WTC11 (cell line): Measurements from ENCODE around the gene CMYA5. TPM values are rescaled to one million over a fixed set of nuclear protein-coding genes. Genes with fewer than 3 reads are reported as not detected.

ENCODE experiments used
- ATAC-seq: fragments of 200-7000 bp; cut with Tn5 transposase; 2 replicates; pipeline ENCODE4 v1.10.0; 2021; ENCODE audit warnings: mild to moderate bottlenecking, moderate library complexity
- CTCF ChIA-PET: fragments of 300-600 bp; sonication (Branson Sonifier 250); formaldehyde crosslinking; loops from one replicate; lab custom pipeline; 2021; ENCODE audit warnings: antibody characterized with exemption; lab: Charles Lee
- POLR2A ChIA-PET: fragments of 350-600 bp; sonication (Branson Sonifier 250); formaldehyde crosslinking; loops from one replicate; lab custom pipeline; 2021; ENCODE audit warnings: antibody characterized with exemption; lab: Charles Lee
- DNase-seq: peaks from one replicate; pipeline ENCODE4 v3.0.0; 2021; ENCODE audit warnings: low spot score
- H3K27ac Mint-ChIP-seq: 2 replicates; pipeline ENCODE4 v1.8.0; 2021; ENCODE audit warnings: mixed read lengths
- H3K27me3 Mint-ChIP-seq: 2 replicates; pipeline ENCODE4 v1.8.0; 2021; ENCODE audit warnings: low read depth, mild to moderate bottlenecking, moderate library complexity, mixed read lengths
- H3K36me3 Mint-ChIP-seq: 2 replicates; pipeline ENCODE4 v1.8.0; 2021; ENCODE audit warnings: mixed read lengths
- H3K4me1 Mint-ChIP-seq: 2 replicates; pipeline ENCODE4 v1.8.0; 2022; ENCODE audit warnings: mixed read lengths
- H3K4me3 Mint-ChIP-seq: 2 replicates; pipeline ENCODE4 v1.8.0; 2021; ENCODE audit warnings: mild to moderate bottlenecking, moderate library complexity, mixed read lengths
- H3K9me3 Mint-ChIP-seq: 2 replicates; pipeline ENCODE4 v1.8.0; 2021; ENCODE audit warnings: mixed read lengths
- ATF1 ChIP-seq: sonication (generic); formaldehyde crosslinking; IDR thresholded peaks from 2 replicates; pipeline ENCODE4 v1.8.1; 2023; ENCODE audit warnings: mild to moderate bottlenecking, moderate library complexity, missing genetic modification reagents
- CREB1 ChIP-seq: sonication (generic); formaldehyde crosslinking; IDR thresholded peaks from 2 replicates; pipeline ENCODE4 v1.8.0; 2023; ENCODE audit warnings: mild to moderate bottlenecking, missing genetic modification reagents
- CTCF ChIP-seq: fragments of 200-600 bp; IDR thresholded peaks from 2 replicates; pipeline ENCODE4 v1.8.0; 2022; ENCODE audit warnings: antibody characterized with exemption
- E2F1 ChIP-seq: sonication (generic); formaldehyde crosslinking; IDR thresholded peaks from 2 replicates; pipeline ENCODE4 v1.8.0; 2022; ENCODE audit warnings: mild to moderate bottlenecking, missing genetic modification reagents
- E2F4 ChIP-seq: sonication (generic); formaldehyde crosslinking; IDR thresholded peaks from 2 replicates; pipeline ENCODE4 v1.8.1; 2022; ENCODE audit warnings: low read depth, mild to moderate bottlenecking, moderate library complexity, missing genetic modification reagents, borderline replicate concordance
- ELF4 ChIP-seq: sonication (generic); formaldehyde crosslinking; IDR thresholded peaks from 2 replicates; pipeline ENCODE4 v1.8.1; 2022; ENCODE audit warnings: low read depth, mild to moderate bottlenecking, moderate library complexity, missing genetic modification reagents
- FOXJ3 ChIP-seq: sonication (generic); formaldehyde crosslinking; IDR thresholded peaks from 2 replicates; pipeline ENCODE4 v1.9.0; 2021; ENCODE audit warnings: missing genetic modification reagents, mild to moderate bottlenecking, borderline replicate concordance
- GABPB1 ChIP-seq: sonication (generic); formaldehyde crosslinking; IDR thresholded peaks from 2 replicates; pipeline ENCODE4 v1.8.1; 2023; ENCODE audit warnings: mild to moderate bottlenecking, missing genetic modification reagents
- GRHL2 ChIP-seq: fragments of 250-450 bp; sonication (Bioruptor Pico); IDR thresholded peaks from 2 replicates; pipeline ENCODE4 v1.8.0; 2022; ENCODE audit warnings: mild to moderate bottlenecking, moderate library complexity; ENCODE audit not compliant: insufficient replicate concordance, severe bottlenecking
- JUN ChIP-seq: sonication (generic); formaldehyde crosslinking; IDR thresholded peaks from 2 replicates; pipeline ENCODE4 v1.8.0; 2023; ENCODE audit warnings: mild to moderate bottlenecking, missing genetic modification reagents
- NFATC4 ChIP-seq: fragments of 250-450 bp; sonication (Bioruptor Pico); IDR thresholded peaks from 2 replicates; pipeline ENCODE4 v1.9.0; 2021; ENCODE audit warnings: mild to moderate bottlenecking
- NR2C2 ChIP-seq: sonication (generic); formaldehyde crosslinking; IDR thresholded peaks from 2 replicates; pipeline ENCODE4 v1.8.0; 2022; ENCODE audit warnings: mild to moderate bottlenecking, missing genetic modification reagents
- RORB ChIP-seq: fragments of 250-450 bp; sonication (Bioruptor Pico); IDR thresholded peaks from 2 replicates; pipeline ENCODE4 v1.9.0; 2021; ENCODE audit warnings: mild to moderate bottlenecking
- SMAD3 ChIP-seq: sonication (generic); formaldehyde crosslinking; IDR thresholded peaks from 2 replicates; pipeline ENCODE4 v1.8.0; 2022; ENCODE audit warnings: missing genetic modification reagents, mild to moderate bottlenecking, borderline replicate concordance
- TCF7 ChIP-seq: sonication (generic); formaldehyde crosslinking; IDR thresholded peaks from 2 replicates; pipeline ENCODE4 v1.8.0; 2022; ENCODE audit warnings: mild to moderate bottlenecking, low read depth, missing genetic modification reagents, moderate library complexity
- ZNF138 ChIP-seq: sonication (generic); formaldehyde crosslinking; conservative IDR thresholded peaks from 2 replicates; pipeline ENCODE4 v1.8.1; 2022; ENCODE audit warnings: mild to moderate bottlenecking, moderate library complexity, missing genetic modification reagents
- ZNF219 ChIP-seq: sonication (generic); formaldehyde crosslinking; IDR thresholded peaks from 2 replicates; pipeline ENCODE4 v1.8.0; 2023; ENCODE audit warnings: missing genetic modification reagents, mild to moderate bottlenecking, borderline replicate concordance
- ZNF416 ChIP-seq: fragments of 250-450 bp; sonication (Bioruptor Pico); IDR thresholded peaks from 2 replicates; pipeline ENCODE4 v1.9.0; 2021; ENCODE audit warnings: mild to moderate bottlenecking, inconsistent platforms
- total RNA-seq: library from RNA; stranded (reverse); gene quantifications from 3 replicates; pipeline ENCODE4 v1.2.3, GENCODE V29; 2021
- TF ChIP-seq, protein P1 (sequence below): fragments of 250-450 bp; sonication (Bioruptor Pico); conservative IDR thresholded peaks from 2 replicates; pipeline ENCODE4 v1.9.0; 2021; ENCODE audit warnings: mild to moderate bottlenecking
- TF ChIP-seq, protein P2 (sequence below): fragments of 250-450 bp; sonication (Bioruptor Pico); IDR thresholded peaks from 2 replicates; pipeline ENCODE4 v2.1.2; 2022; ENCODE audit warnings: mild to moderate bottlenecking, moderate library complexity
- TF ChIP-seq, protein P3 (sequence below): sonication (generic); formaldehyde crosslinking; IDR thresholded peaks from 2 replicates; pipeline ENCODE4 v1.8.0; 2022; ENCODE audit warnings: missing genetic modification reagents

Gene CMYA5
- total RNA-seq, 1 experiment from 2014 or later, result 1.2 TPM

- TF ChIP-seq JUN (CRISPR knock-in tag) (no peak), E2F4 (CRISPR knock-in tag) (no peak), RORB (CRISPR knock-in tag) (no peak), NR2C2 (no peak), CTCF (no peak), SMAD3 (no peak), CREB1 (CRISPR knock-in tag) (no peak), NFATC4 (CRISPR knock-in tag) (no peak), ATF1 (CRISPR knock-in tag) (no peak), GABPB1 (CRISPR knock-in tag) (no peak), TCF7 (no peak), GRHL2 (CRISPR knock-in tag) (no peak), E2F1 (CRISPR knock-in tag) (no peak)
- TF ChIP-seq, protein P1, sequence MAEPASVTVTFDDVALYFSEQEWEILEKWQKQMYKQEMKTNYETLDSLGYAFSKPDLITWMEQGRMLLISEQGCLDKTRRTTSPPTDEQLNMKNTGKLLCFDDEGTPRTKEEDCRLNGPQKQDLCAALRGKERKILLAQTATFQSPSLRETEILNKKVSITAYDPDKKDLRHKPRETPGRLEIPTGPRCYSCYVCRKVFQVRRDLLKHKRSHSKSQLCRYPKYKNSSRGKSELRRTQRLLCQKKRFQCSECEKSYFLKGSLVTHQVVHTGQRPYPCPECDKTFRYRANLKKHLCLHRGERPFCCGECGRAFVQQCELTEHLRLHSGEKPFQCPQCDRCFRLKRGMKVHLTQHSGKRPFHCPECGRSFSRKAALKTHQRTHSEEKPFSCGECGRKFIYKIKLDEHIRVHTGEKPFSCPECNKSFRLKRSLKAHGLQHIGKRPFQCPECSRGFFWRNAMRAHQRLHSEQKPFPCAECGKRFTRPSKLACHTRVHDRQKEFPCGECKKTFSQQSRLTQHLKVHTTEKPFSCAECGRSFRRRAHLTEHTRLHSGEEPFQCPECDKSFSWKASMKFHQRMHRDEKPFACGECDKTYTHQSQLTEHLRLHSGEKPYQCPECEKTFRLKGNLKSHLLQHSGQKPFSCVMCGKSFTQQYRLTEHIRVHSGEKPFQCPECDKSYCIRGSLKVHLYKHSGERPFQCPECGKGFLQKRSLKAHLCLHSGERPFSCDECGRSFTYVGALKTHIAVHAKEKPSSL (CRISPR knock-in tag), result no peak
- TF ChIP-seq, protein P2, sequence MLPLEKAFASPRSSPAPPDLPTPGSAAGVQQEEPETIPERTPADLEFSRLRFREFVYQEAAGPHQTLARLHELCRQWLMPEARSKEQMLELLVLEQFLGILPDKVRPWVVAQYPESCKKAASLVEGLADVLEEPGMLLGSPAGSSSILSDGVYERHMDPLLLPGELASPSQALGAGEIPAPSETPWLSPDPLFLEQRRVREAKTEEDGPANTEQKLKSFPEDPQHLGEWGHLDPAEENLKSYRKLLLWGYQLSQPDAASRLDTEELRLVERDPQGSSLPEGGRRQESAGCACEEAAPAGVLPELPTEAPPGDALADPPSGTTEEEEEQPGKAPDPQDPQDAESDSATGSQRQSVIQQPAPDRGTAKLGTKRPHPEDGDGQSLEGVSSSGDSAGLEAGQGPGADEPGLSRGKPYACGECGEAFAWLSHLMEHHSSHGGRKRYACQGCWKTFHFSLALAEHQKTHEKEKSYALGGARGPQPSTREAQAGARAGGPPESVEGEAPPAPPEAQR (CRISPR knock-in tag), result no peak
Measured at GRCh38 chr5:79793722-79794121, 104.1 kb downstream of the CMYA5 start (continued).

- no peak for ATAC-seq
- H3K27me3 Mint-ChIP-seq, result no peaks in the 10 kb centered on the region
- no peak for DNase-seq
- H3K27ac Mint-ChIP-seq, result no peak overlapping the region
- CTCF ChIA-PET, result interaction anchor here (0.5 to 1.2 kb wide), 3 partner anchors 59 to 661 kb away, joined by 3 to 5 read pairs (median 3); no protein-coding TSS in a partner anchor
- H3K4me1 Mint-ChIP-seq, result no peaks in the 10 kb centered on the region
- no peaks in the 10 kb centered on the region for H3K36me3 Mint-ChIP-seq
- POLR2A ChIA-PET, result interaction anchor here (0.6 kb wide), 1 partner anchor 148 kb away, joined by 3 read pairs; no protein-coding TSS in a partner anchor
- H3K4me3 Mint-ChIP-seq, result no peak overlapping the region
- no peak for TF ChIP-seq TCF7
- TF ChIP-seq ZNF138 (CRISPR knock-in tag), result no peak
- no peak for TF ChIP-seq FOXJ3 (CRISPR knock-in tag)
- no peak for TF ChIP-seq ZNF219 (CRISPR knock-in tag)
- TF ChIP-seq ELF4, result no peak
- TF ChIP-seq ZNF416, result no peak
- TF ChIP-seq, protein P3, sequence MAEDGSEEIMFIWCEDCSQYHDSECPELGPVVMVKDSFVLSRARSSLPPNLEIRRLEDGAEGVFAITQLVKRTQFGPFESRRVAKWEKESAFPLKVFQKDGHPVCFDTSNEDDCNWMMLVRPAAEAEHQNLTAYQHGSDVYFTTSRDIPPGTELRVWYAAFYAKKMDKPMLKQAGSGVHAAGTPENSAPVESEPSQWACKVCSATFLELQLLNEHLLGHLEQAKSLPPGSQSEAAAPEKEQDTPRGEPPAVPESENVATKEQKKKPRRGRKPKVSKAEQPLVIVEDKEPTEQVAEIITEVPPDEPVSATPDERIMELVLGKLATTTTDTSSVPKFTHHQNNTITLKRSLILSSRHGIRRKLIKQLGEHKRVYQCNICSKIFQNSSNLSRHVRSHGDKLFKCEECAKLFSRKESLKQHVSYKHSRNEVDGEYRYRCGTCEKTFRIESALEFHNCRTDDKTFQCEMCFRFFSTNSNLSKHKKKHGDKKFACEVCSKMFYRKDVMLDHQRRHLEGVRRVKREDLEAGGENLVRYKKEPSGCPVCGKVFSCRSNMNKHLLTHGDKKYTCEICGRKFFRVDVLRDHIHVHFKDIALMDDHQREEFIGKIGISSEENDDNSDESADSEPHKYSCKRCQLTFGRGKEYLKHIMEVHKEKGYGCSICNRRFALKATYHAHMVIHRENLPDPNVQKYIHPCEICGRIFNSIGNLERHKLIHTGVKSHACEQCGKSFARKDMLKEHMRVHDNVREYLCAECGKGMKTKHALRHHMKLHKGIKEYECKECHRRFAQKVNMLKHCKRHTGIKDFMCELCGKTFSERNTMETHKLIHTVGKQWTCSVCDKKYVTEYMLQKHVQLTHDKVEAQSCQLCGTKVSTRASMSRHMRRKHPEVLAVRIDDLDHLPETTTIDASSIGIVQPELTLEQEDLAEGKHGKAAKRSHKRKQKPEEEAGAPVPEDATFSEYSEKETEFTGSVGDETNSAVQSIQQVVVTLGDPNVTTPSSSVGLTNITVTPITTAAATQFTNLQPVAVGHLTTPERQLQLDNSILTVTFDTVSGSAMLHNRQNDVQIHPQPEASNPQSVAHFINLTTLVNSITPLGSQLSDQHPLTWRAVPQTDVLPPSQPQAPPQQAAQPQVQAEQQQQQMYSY, result no peak
- H3K9me3 Mint-ChIP-seq, result 0 out of 2 replicates have a peak, but pooled peaks cover 4% of the 10 kb centered on the region
Measured at GRCh38 chr5:79794347-79794746, 104.7 kb downstream of the CMYA5 start.
